ENCODE measurements around the gene TBL1XR1. TPM values are rescaled to one million over a fixed set of nuclear protein-coding genes. Genes with fewer than 3 reads are reported as not detected.

The TBL1XR1 gene
- total RNA-seq, 1 experiment from 2014 or later: 175 TPM

DNA sequence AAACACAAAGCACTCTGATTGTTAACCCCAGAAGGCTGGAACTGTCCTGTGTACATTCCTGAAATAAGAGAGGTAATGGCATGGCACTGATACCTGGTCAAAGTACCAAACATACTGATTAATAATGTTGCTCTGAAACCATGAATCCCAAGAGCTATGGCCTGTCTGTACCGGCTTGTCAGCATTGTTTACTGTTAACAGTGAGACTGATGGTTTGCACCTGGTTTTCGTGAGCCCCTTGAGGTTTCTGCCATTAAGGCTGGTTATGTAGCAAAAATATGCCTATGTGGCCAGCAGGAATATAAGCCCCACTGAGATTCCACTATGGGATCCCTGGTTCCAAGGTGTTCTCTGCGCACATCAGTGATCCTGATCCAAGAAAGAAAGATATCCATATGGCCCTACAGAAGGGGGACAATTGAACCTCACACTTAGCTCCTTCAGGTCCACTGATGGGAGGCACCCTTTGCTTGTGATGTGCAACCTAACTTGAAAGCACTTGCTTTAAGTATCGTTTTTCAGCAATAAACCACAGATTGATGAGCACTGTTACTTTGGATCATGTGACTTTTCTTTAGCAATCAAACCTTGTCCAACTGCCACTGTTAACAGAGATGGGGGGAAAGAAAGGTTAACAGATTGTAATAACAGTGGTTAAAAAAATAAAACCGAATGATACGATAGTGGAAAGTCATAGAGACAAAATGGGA lies 65.2 kb downstream of the TBL1XR1 start:
- Histone ChIP-seq H3K4ac (ENCODE audit: low read depth, low read length) (no peak overlapping the region), H4K20me1 (ENCODE audit: control insufficient read depth, insufficient read depth, insufficient read length) (no peaks in the 10 kb centered on the region), H3K23me2 (ENCODE audit: insufficient read length, low read depth, low read length, poor library complexity, severe bottlenecking) (no peaks in the 10 kb centered on the region), H2BK20ac (ENCODE audit: low read depth, low read length, poor library complexity, severe bottlenecking) (no peak overlapping the region), H3K23ac (ENCODE audit: insufficient read length, low read depth, low read length) (no peak overlapping the region), H3K9ac (ENCODE audit: extremely low read depth, insufficient read length, low read length) (no peak overlapping the region), H3K79me2 (ENCODE audit: insufficient read depth, low read length) (peaks cover 67% of the 10 kb centered on the region), H4K5ac (ENCODE audit: insufficient read length, low read depth, low read length) (no peak overlapping the region), H2BK12ac (ENCODE audit: insufficient read length, low read depth, low read length) (no peak overlapping the region), H3K9me3 (ENCODE audit: control insufficient read depth, low read depth, low read length) (no peaks in the 10 kb centered on the region), H3K79me1 (ENCODE audit: insufficient read depth, low read depth, low read length, poor library complexity, severe bottlenecking) (peaks cover 11% of the 10 kb centered on the region), H2AK5ac (ENCODE audit: insufficient read length, low read length) (no peak overlapping the region), H2BK5ac (ENCODE audit: insufficient read length, low read length) (no peak overlapping the region), H3K4me1 (ENCODE audit: insufficient read depth, low read length) (peaks cover 4% of the 10 kb centered on the region; the same call in 1 of the 2 replicates), H3K56ac (ENCODE audit: insufficient read length, low read depth, low read length) (no peak overlapping the region), H4K8ac (replicated peaks; ENCODE audit: insufficient read length, low read depth, low read length) (no peak overlapping the region), H2BK15ac (ENCODE audit: low read depth, low read length) (no peak overlapping the region), H3K27me3 (ENCODE audit: insufficient read depth, low read length) (no peaks in the 10 kb centered on the region), H3K14ac (ENCODE audit: insufficient read depth, low read length) (no peak overlapping the region), H3K18ac (ENCODE audit: insufficient read length, low read depth, low read length) (no peak overlapping the region), H3K27ac (ENCODE audit: insufficient read length, low read depth, low read length) (no peak overlapping the region), H3K4me2 (ENCODE audit: insufficient read depth, insufficient read length, low read length) (no peak overlapping the region), H2AFZ (ENCODE audit: low read length) (no peak overlapping the region), H4K91ac (ENCODE audit: insufficient read length, low read depth, low read length) (no peak overlapping the region), H2BK120ac (ENCODE audit: low read depth, low read length, poor library complexity, severe bottlenecking) (no peak overlapping the region), H3T11ph (ENCODE audit: low read length) (no peak overlapping the region)
- Mint-ChIP-seq H3K9me3 (no peaks in the 10 kb centered on the region), H3K4me1 (peaks cover 34% of the 10 kb centered on the region in 2 experiments), H3K27ac (peak overlapping the region in 2 of 3 experiments; percentile 50 to 71; a peak in 3 of 7 replicates), H3K27me3 (ENCODE audit: low read depth) (no peaks in the 10 kb centered on the region), H3K4me3 (no peak overlapping the region), H3K36me3 (ENCODE audit: insufficient read depth in 1 of 3, low read depth in 3 of 3) (peaks cover 8 to 19% (median 14%) of the 10 kb centered on the region in 3 experiments; a peak in 6 of 7 replicates)
- WGBS (ENCODE audit: extremely low coverage, insufficient read length, low lambda C conversion rate): no CpG with 5 or more reads among the region's 6 CpGs
- no peak for DNase-seq
- TF ChIP-seq, protein P1, sequence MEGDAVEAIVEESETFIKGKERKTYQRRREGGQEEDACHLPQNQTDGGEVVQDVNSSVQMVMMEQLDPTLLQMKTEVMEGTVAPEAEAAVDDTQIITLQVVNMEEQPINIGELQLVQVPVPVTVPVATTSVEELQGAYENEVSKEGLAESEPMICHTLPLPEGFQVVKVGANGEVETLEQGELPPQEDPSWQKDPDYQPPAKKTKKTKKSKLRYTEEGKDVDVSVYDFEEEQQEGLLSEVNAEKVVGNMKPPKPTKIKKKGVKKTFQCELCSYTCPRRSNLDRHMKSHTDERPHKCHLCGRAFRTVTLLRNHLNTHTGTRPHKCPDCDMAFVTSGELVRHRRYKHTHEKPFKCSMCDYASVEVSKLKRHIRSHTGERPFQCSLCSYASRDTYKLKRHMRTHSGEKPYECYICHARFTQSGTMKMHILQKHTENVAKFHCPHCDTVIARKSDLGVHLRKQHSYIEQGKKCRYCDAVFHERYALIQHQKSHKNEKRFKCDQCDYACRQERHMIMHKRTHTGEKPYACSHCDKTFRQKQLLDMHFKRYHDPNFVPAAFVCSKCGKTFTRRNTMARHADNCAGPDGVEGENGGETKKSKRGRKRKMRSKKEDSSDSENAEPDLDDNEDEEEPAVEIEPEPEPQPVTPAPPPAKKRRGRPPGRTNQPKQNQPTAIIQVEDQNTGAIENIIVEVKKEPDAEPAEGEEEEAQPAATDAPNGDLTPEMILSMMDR (conservative IDR thresholded peaks at IDR 0.05): no peak

Data from H9 (cell line).